NCI-H1048 (cell line): Measurements from ENCODE around the gene KRTAP4-8.
"Not testable (repeated sequence)": the region's sequence is repeated elsewhere in the genome, so short reads cannot be mapped to it uniquely, and the experiment has no call there.

Experiments
- DNase-seq: peaks from one replicate; lab custom pipeline; 2025; lab: John Stamatoyannopoulos, UW

The KRTAP4-8 gene

DNA sequence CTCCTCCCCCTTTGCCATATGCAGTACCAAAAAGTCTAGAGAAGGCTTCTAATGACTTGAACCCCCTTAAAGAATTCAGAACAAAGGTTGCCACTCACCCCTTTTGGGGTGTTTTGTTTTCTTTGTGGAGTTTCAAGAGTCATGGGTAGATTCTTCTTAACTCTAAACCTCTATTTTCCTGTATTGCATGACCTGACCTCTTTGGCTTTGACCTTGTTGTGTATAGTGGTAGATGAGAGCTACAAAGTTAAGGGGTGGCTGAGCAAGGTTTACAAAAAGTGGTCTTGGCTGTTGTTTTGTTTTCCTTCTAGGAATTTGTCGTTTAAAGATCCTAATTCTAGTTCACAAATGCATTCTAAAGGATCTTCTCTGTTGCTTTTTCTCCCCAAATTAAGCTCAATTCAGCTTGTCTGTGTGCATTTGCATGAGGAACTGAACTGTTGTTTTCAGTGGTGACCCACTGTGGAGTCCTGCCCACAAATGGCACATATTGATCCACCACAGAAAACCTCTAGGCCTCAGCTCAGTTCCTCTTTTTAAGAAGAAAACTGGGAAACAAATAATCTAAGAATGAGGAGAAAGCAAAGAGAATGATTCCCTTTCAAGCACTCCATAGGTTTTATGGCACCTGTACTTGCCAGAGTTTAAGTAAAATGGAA is 10.9 kb upstream of the KRTAP4-8 start:
- not testable (repeated sequence) for DNase-seq

- no peak for DNase-seq
These were observed 10.1 kb upstream of the KRTAP4-8 start for GRCh38 chr17:41107941-41108450.

GRCh38 chr17:41105347-41105746 is 7.4 kb upstream of the KRTAP4-8 start, which contains the start of gene KRTAP4-9:
KRTAP4-9 (plus strand) TSS chr17:41105389; CDS start chr17:41105389, 0 bp downstream.
- DNase-seq, result not testable (repeated sequence)

DNA sequence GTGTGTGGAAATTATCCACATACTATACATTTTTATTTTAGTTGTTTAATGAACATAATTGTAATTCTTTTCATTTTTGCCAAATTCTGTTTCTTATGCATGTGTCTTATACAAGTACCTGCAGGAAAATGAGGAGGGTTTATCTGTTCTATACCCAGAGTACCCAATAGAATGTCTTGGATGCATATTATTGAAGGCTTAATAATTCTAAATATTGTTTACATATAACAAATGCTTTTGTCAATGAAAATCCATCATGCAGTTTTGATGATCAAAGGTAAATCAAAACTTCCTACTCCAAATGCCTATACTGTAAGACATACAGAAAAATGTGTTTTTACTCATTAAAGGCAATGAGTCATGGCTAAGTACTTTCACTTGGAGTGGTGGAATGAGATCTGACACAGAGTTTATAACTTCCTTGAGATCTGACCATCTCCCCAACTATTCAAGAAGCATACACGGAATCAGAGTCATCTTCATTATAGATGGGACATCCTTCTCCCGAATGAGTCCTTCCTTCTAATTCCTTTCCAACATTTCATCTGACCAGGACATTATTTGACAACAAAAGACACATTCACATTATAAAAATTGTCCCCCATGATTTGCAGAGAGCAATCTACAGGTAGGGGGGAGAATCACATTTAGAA is 6.6 kb upstream of the KRTAP4-8 start:
- not testable (repeated sequence) for DNase-seq

DNA sequence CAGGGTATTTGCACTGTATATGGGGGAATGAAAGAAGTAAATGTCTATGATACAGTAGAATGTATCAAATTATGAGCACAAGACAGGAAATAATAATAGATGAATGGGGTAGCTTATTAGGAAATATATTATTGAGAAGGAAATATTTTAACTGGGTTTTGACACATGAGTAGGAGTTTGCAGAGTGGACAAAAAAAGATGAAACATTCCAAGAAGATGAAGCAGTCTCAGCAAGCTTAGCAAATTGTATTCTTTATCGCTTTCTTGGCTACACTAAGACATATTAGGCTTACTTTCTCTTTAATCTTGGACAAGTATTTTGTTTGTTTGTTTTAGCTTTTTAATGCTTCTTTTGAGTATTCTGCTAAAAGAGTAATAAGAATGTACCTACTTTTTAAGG is 6.0 kb upstream of the KRTAP4-8 start:
- DNase-seq, result no peak

GRCh38 chr17:41101586-41102259 is 3.8 kb upstream of the KRTAP4-8 start, which contains the start of gene KRTAP4-16:
KRTAP4-16 (minus strand) TSS chr17:41102209; CDS start chr17:41102209, 0 bp downstream.
- no peak for DNase-seq

GRCh38 chr17:41099682-41100480 is 1.9 kb upstream of the KRTAP4-8 start:
- DNase-seq, result not testable (repeated sequence)

DNA sequence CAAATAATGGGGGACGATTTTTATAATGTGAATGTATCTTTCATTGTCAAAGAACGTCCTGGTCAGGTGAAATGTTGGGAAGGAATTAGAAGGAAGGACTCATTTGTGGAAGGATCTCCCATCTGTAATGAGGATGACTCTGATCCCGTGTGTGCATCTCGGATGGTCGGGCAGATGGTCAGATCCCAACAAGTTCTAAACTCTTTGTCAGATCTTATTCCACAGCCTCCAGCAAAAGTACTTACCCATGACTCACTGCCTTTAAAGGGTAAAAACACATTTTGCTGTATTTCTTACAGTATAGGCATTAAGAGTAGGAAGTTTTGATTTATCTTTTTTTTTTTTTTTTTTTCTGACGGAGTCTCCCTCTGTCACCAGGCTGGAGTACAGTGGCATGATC is 539 bp upstream of the KRTAP4-8 start:
- DNase-seq, result no peak

DNA sequence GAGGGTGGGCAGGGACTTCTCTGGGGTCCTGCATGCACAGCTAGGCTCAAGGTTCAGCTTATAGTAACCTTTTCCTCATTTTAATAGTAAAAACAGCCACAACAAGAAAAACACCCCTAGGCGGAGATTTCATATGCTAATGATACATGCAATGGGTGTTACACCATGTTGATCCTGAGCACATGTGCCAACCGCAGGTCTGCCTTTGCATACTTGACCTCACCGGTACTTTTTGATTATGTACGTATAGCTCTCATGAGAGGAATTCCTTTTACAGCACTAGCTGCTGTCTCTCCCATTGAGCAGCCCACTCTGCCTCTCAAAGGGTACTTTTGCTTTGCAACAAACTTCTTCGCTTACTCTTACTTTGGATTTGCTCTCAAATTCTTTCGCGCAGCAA is 1.9 kb downstream of the KRTAP4-8 start:
- DNase-seq, result peak; percentile 53

- not testable (repeated sequence) for DNase-seq
These were observed 9.1 kb downstream of the KRTAP4-8 start for GRCh38 chr17:41088760-41089352.

DNA sequence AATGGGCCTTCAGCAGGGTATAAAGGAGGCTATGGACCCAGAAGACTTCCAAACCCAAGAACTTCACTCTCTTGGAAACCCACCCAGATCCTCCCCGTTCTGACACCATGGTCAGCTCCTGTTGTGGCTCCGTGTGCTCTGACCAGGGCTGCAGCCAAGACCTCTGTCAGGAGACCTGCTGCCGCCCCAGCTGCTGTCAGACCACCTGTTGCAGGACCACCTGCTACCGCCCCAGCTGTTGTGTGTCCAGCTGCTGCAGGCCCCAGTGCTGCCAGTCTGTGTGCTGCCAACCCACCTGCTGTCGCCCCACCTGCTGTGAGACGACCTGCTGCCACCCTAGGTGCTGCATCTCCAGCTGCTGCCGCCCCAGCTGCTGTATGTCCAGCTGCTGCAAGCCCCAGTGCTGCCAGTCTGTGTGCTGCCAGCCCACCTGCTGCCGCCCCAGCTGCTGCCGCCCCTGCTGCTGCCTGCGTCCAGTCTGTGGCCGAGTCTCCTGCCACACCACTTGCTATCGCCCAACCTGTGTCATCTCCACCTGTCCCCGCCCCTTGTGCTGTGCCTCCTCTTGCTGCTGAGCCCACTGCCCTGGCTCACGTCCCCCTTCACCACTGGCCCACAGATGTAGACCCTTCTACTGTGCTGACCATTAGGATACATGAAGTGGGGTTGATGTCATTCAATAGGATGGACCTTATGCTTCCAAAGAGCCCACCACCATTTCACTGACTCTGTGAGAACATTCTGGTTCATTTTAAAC is 13.7 kb downstream of the KRTAP4-8 start, which contains the start of gene KRTAP4-7:
TSS of gene KRTAP4-7 (plus strand) at position 51 of the 757 bp plus-strand sequence. CDS start at position 108, 57 bp downstream.
- not testable (repeated sequence) for DNase-seq

DNA sequence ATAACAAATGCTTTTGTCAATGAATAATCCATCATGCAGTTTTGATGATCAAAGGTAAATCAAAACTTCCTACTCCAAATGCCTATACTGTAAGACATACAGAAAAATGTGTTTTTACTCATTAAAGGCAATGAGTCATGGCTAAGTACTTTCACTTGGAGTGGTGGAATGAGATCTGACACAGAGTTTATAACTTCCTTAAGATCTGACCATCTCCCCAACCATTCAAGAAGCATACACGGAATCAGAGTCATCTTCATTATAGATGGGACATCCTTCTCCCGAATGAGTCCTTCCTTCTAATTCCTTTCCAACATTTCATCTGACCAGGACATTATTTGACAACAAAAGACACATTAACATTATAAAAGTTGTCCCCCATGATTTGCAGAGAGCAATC is 14.5 kb downstream of the KRTAP4-8 start:
- not testable (repeated sequence) for DNase-seq

GRCh38 chr17:41082626-41083025 is 15.3 kb downstream of the KRTAP4-8 start:
- no peak for DNase-seq

GRCh38 chr17:41076788-41077187 is 21.2 kb downstream of the KRTAP4-8 start:
- DNase-seq, result no peak

GRCh38 chr17:41073676-41074075 is 24.3 kb downstream of the KRTAP4-8 start:
- DNase-seq, result no peak

DNA sequence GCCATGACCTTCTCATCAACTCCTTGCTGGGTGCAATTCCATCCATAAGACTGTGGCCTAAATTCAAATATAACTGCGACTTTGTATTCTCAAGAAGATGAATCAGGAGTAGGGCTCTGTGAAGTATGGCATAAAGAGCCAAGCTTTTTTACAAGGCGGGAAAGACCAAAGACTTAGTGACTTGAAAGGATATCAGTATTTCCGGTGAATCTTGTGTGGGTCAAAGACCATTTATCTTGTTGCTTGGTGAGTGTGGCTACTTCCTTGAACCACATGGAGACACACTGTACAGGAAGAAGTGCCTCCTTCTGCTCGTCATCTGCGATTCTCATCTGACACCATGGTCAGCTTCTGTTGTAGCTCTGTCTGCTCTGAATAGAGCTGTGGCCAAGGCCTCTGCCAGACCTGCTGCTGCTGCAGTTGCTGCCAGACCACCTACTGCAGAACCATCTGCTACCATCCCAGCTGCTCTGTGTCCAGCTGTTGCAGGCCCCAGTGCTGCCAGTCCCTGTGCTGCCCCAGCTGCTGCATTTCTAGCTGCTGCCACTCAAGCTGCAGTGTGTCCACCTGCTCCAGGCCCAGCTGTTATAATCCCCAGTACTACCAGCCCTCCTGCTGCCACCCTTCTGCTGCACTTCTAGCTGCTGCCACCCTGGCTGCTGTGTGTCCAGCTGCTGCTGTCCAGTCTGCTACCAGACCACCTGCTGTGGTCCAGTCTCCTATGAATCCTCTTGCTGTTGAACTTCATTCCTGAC is 26.2 kb downstream of the KRTAP4-8 start:
- DNase-seq, result no peak

GRCh38 chr17:41069031-41069430 is 28.9 kb downstream of the KRTAP4-8 start:
- no peak for DNase-seq

DNA sequence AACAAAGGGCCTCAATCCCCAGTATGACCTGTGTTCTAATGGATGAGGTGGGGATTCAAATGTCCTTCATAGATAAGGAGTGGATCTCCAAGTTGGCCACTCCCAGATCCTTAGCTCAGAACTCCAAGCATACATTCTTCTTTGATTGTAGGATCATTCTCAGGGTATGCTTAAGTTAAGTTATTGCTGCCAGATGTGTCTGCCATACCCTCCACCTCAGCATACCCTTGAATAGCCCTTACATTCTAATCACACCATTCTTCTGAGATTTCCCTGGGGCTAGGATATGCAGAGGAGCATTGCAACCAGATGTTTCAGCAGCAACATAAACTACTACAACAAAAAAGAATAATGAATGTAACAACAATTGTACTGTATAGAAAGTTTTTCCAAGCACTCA is 30.7 kb downstream of the KRTAP4-8 start:
- DNase-seq, result no peak

DNA sequence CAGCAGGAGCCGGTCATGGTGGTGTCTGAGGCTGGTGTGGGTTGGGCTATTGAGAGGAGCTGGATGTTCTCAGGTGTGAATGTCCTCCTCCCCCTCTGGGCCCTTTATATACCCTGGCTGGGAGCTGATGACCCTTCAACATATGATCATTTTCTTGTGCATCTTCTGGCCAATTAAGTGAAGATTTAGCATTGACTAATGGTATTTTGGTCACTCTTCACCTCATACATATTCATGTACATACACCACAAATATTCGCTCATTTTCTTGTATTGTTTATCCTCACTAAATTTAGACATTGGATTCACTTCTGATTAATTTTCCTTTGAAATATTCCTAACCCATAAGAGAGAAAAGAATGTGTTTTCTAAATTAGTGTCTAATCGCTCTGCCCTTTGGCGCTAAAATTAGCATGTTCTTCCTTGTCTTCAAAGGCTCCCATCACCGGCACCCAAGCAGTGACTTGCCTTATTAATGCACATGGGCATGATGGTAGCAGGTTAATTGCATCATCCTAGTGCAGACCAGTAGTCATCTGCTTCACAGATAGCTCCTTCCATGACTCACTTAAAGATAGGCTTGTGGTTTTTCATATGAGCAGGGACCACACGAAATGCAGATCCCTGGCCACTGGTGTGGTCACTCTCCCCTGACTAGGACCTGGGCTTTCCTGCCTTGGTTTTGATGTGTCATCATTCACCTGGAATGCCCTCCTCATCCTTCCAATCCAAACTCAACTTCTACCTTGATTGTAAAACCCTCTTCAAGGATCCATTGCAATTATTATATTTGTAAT is 31.9 kb downstream of the KRTAP4-8 start, which contains the start of gene KRTAP2-4:
TSS of gene KRTAP2-4 (minus strand) at position 51 of the 796 bp plus-strand sequence. CDS start at position 17, 34 bp downstream.
- no peak for DNase-seq
